Peyer's patch (tissue), 4 donors: Measurements from ENCODE around the gene KMT2E. TPM values are rescaled to one million over a fixed set of nuclear protein-coding genes. Genes with fewer than 3 reads are reported as not detected.

Experiments used
- DNase-seq, 3 donors: peaks; one replicate each; pipeline ENCODE4 v3.0.0-alpha.2; 2017 to 2019
- H3K27ac ChIP-seq, 4 donors: fragments of 200-600 bp; sonication (generic); one replicate each; pipeline ENCODE4 v1.5.1; 2016 to 2019
- H3K27me3 ChIP-seq, 2 donors: fragments of 200-600 bp; sonication (generic); one replicate each; pipeline ENCODE4 v1.5.1; 2019
- H3K36me3 ChIP-seq, 3 donors: fragments of 200-600 bp; sonication (generic); one replicate each; pipeline ENCODE4 v1.5.1; 2016 to 2019
- H3K4me1 ChIP-seq, 4 donors: fragments of 200-600 bp; sonication (generic); one replicate each; pipeline ENCODE4 v1.5.1; 2016 to 2019
- H3K4me3 ChIP-seq, 4 donors: fragments of 200-600 bp; sonication (generic); 1 replicate in 3 of 4; 2 replicates in 1 of 4; pipeline ENCODE4 v1.5.1; 2016 to 2019; ENCODE audit warnings: mild to moderate bottlenecking in 1 of 4
- H3K9me3 ChIP-seq, 4 donors: fragments of 200-600 bp; sonication (generic); one replicate each; pipeline ENCODE4 v1.5.1; 2016 to 2019; ENCODE audit warnings: mild to moderate bottlenecking in 1 of 4
- CTCF ChIP-seq, 6 experiments: fragments of 450-650 bp in 4 of 6; fragments of 200-600 bp in 2 of 6; sonication (generic) in 1 of 6; IDR thresholded peaks; one replicate each; pipeline ENCODE4 v1.5.1; 2017 to 2019; ENCODE audit warnings: antibody characterized with exemption in 6 of 6, mild to moderate bottlenecking in 3 of 6, moderate library complexity in 1 of 6
- POLR2A ChIP-seq, 2 donors: fragments of 450-650 bp; IDR thresholded peaks; one replicate each; pipeline ENCODE4 v1.5.1; 2017; ENCODE audit warnings: antibody characterized with exemption in 2 of 2, mild to moderate bottlenecking in 2 of 2, moderate library complexity in 2 of 2
- total RNA-seq, 4 donors: library from RNA; depleted of rRNA; stranded (reverse); fragments of >200 nt; gene quantifications; one replicate each; pipeline ENCODE4 v1.1.0, GENCODE V29; 2016

The KMT2E gene
- total RNA-seq, 4 donors from 2014 or later = 88.6 to 170 (median 130) TPM

DNA sequence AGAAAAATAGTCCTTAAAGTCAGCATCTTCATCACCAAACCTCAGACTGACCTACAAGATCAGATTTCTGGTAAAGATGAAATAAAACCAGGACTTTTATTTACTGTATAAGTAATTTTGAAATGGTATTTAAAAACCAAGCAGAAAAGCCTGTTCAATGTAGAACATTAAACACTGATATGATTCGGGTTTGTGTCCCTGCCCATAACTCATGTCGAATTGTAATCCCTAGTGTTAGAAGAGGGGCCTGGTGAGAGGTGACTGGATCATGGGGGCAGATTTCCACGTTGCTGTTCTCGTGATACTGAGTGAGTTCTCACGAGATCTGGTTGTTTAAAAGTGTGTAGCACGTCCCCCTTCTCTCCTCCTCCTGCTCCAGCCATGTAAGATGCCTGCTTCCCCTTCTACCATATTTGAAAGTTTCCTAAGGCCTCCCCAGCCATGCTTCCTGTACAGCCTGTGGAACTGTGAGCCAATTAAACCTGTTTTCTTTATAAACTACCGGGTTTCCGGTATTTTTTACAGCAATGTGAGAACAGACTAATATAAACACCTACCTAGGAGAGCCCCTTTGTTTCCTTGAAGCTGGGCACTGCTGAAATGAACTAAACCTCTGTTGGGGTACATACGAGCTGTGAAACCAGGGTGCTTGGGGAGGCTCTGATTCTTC is 120.1 kb downstream of the KMT2E start:
- H3K27ac ChIP-seq = no peak overlapping the region
- H3K9me3 ChIP-seq = no peaks in the 10 kb centered on the region
- no peak overlapping the region for H3K4me3 ChIP-seq
- H3K36me3 ChIP-seq = peaks cover 0 to 26% (median 0%) of the 10 kb centered on the region in 3 donors
- no peak for DNase-seq
- no peak for TF ChIP-seq CTCF (IDR thresholded peaks at IDR 0.05)
- TF ChIP-seq POLR2A (IDR thresholded peaks at IDR 0.05) = no peak
- H3K27me3 ChIP-seq = no peaks in the 10 kb centered on the region
- no peaks in the 10 kb centered on the region for H3K4me1 ChIP-seq

- Histone ChIP-seq H3K27me3 (no peaks in the 10 kb centered on the region), H3K4me3 (no peak overlapping the region)
These were observed 122.2 kb downstream of the KMT2E start for GRCh38 chr7:105136221-105136620.

GRCh38 chr7:105137898-105138297 is 123.9 kb downstream of the KMT2E start:
- Histone ChIP-seq H3K9me3 (no peaks in the 10 kb centered on the region), H3K36me3 (peaks cover 0 to 40% (median 0%) of the 10 kb centered on the region in 3 donors), H3K27me3 (no peaks in the 10 kb centered on the region), H3K27ac (no peak overlapping the region), H3K4me1 (no peaks in the 10 kb centered on the region), H3K4me3 (no peak overlapping the region)
- no peak for DNase-seq
- no peak for TF ChIP-seq CTCF (IDR thresholded peaks at IDR 0.05)
- no peak for TF ChIP-seq POLR2A (IDR thresholded peaks at IDR 0.05)

More at GRCh38 chr7:105136221-105136620, 122.2 kb downstream of the KMT2E start:
- H3K27ac ChIP-seq = no peak overlapping the region
- H3K4me1 ChIP-seq = no peaks in the 10 kb centered on the region
- peaks cover 0 to 41% (median 0%) of the 10 kb centered on the region in 3 donors for H3K36me3 ChIP-seq
- TF ChIP-seq POLR2A (IDR thresholded peaks at IDR 0.05) = no peak
- TF ChIP-seq CTCF (IDR thresholded peaks at IDR 0.05) = no peak
- no peaks in the 10 kb centered on the region for H3K9me3 ChIP-seq
- no peak for DNase-seq

DNA sequence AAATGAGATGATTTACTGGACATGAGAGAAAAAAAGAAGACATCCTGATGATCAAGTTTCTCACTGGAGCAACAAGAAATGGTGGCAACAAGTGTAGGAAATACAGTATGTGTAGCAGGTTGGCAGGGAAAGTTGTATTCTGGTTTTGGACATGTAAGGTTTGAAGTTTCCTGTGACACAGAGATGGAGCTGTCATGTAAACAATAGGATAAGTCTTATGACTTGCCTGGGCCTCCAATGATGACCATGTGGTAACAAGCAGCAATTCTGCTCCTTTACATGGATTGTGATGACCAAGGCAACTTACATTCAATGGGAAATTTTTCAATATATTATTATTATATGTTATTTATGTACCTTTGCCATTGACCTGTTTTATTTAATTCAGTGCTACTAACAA is 125.4 kb downstream of the KMT2E start:
- Histone ChIP-seq H3K27me3 (no peaks in the 10 kb centered on the region), H3K4me1 (no peaks in the 10 kb centered on the region), H3K4me3 (no peak overlapping the region), H3K36me3 (peaks cover 0 to 41% (median 0%) of the 10 kb centered on the region in 3 donors), H3K27ac (no peak overlapping the region), H3K9me3 (no peaks in the 10 kb centered on the region)
- no peak for DNase-seq
- TF ChIP-seq CTCF (IDR thresholded peaks at IDR 0.05) (no peak), POLR2A (IDR thresholded peaks at IDR 0.05) (no peak)

- H3K9me3 ChIP-seq = no peaks in the 10 kb centered on the region
- H3K27me3 ChIP-seq = no peaks in the 10 kb centered on the region
- peaks cover 0 to 36% (median 0%) of the 10 kb centered on the region in 3 donors for H3K36me3 ChIP-seq
- H3K4me1 ChIP-seq = no peaks in the 10 kb centered on the region
- H3K4me3 ChIP-seq = no peak overlapping the region
- no peak overlapping the region for H3K27ac ChIP-seq
- no peak for TF ChIP-seq POLR2A (IDR thresholded peaks at IDR 0.05)
- peak in 2 of 6 experiments; percentile 14 to 23 for TF ChIP-seq CTCF (IDR thresholded peaks at IDR 0.05)
- DNase-seq = no peak
These were observed 127.1 kb downstream of the KMT2E start for GRCh38 chr7:105141068-105141467.
